ENCODE measurements around the gene SAMD14.

GRCh38 chr17:50139185-50139783 is 9.3 kb upstream of the SAMD14 start:
- TF ChIP-seq POLR2AphosphoS5 (IDR thresholded peaks at IDR 0.05; ENCODE audit: low read depth, low read length): no peak
- no peak for TF ChIP-seq POLR2A (IDR thresholded peaks at IDR 0.05; ENCODE audit: low read depth, low read length)
- no peak for TF ChIP-seq POU2F2 (IDR thresholded peaks at IDR 0.05; ENCODE audit: low read depth, low read length)
- TF ChIP-seq TAF1 (IDR thresholded peaks at IDR 0.05; ENCODE audit: low read depth, low read length): no peak

All from GM12891 (cell line).